COLO829 (cell line): Measurements from ENCODE around the gene GPX7.

Source experiments
- DNase-seq: peaks from one replicate; pipeline ENCODE4 v3.0.0; 2012; ENCODE audit warnings: low spot score

GPX7 gene

GRCh38 chr1:52629325-52629643 is 27.1 kb downstream of the GPX7 start:
- no peak for DNase-seq

GRCh38 chr1:52629667-52630066 is 27.5 kb downstream of the GPX7 start:
- no peak for DNase-seq

DNA sequence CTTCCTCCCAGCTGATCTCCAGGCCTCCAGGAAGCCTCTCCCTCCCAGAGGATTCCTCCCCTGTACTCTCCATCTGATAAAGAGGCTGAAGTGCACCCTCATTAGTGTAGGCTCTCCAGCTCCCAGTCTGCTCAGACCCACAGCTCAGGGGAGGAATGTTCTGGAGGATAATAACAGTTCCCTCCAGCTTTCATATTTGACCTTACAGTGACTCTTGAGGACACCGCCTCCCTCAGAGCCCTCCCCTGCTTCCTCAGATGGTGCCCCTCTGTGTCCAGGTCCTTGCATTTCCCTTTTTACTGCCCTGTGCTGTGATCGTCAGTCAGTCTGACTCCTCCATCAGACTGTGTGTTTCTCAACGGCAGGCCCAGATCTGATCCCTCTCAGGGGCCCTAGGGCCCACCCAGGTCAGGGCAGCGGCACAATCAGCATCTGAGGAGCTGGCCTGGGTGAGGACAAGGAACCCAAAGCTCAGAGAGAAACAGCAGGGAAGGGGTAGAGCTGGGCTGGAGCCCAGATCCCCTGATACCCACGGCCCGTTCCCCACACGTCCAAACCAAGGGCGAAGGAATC is 29.7 kb downstream of the GPX7 start:
- DNase-seq = no peak

DNA sequence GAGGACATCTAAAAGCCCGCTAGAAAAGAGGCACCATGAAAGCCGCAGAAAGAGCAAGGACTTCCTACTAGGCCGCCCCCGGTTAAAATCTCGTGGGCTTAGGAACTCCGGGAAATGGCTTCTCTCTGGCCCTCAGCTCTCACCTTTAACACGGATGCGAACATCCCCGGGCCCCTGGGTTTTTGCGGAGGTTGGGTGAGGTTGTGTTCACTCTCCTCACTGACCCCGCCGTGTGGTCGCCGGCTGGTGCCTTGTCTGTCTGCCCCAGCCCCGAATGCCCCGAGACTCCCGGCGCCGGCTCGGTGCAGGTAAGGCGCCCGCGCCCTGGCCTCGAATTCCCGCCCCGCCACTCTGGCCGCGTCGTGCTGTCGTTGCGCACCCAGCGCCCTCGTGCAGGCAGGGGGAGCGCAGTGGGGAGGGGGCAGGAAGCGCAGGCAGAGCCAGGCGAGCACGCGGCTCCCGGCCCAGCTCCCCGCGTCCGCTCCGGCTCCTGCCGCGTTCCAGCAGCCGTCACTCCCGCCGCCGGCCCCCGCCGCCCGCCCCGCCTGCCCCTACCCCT is 30.6 kb downstream of the GPX7 start, which contains the start of gene SHISAL2A:
Gene SHISAL2A, plus strand, starts transcription at position 437 of the 559 bp plus-strand sequence. CDS start 326 bp downstream, outside the sequence.
- DNase-seq = no peak

DNA sequence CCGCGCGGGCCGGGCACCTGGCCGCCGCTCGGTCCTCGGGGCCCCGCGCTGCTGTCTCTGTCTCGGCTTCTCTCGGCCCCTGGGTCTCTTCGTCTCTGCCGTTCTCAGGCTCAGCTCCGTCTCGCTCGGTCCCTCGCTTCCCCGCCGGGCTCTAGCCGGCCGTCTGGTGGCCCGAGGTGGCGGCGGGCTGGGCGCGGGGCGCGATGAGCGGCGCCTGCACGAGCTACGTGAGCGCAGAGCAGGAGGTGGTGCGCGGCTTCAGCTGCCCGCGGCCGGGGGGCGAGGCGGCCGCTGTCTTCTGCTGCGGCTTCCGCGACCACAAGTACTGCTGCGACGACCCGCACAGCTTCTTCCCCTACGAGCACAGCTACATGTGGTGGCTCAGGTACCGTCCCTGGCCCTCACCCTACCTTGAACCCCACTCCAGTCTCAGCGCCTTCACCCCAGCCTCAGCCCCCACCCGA is 31.2 kb downstream of the GPX7 start:
- DNase-seq = no peak

GRCh38 chr1:52634111-52634510 is 31.9 kb downstream of the GPX7 start:
- DNase-seq = no peak

DNA sequence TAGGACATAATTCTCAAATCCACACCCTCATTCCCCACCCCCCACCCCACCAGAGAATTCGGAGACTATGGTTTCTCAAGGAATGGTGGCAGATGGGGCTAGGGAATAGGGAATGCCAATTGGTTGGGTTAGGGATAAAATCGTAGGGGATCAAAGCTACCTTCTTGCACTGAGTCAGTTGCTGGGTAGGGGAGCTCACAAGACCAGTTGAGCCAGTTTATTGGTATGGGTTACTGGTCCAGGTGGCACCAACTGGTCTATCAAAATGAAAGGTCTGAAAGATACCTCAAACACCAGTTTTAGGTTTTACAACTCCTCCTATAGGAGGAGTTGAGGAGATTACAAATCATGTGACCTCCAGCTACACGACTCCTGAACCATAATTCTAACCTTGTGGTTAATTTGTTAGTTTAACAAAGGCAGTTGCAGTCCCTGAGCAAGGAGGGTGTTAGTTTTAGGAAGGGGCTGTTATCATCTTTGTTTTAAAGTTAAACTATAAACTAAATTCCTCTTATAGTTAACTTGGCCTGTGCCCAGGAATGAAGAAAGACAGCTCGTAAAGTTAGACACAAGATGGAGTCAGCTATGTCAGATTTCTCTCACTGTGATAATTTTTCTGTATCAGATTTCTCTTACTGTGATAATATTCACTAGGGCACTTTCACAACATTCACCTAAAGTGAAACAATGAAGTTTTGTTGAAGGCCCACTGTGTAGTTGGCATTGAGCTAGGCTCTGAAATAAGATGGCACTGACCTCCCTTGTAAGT is 33.3 kb downstream of the GPX7 start:
- no peak for DNase-seq

DNA sequence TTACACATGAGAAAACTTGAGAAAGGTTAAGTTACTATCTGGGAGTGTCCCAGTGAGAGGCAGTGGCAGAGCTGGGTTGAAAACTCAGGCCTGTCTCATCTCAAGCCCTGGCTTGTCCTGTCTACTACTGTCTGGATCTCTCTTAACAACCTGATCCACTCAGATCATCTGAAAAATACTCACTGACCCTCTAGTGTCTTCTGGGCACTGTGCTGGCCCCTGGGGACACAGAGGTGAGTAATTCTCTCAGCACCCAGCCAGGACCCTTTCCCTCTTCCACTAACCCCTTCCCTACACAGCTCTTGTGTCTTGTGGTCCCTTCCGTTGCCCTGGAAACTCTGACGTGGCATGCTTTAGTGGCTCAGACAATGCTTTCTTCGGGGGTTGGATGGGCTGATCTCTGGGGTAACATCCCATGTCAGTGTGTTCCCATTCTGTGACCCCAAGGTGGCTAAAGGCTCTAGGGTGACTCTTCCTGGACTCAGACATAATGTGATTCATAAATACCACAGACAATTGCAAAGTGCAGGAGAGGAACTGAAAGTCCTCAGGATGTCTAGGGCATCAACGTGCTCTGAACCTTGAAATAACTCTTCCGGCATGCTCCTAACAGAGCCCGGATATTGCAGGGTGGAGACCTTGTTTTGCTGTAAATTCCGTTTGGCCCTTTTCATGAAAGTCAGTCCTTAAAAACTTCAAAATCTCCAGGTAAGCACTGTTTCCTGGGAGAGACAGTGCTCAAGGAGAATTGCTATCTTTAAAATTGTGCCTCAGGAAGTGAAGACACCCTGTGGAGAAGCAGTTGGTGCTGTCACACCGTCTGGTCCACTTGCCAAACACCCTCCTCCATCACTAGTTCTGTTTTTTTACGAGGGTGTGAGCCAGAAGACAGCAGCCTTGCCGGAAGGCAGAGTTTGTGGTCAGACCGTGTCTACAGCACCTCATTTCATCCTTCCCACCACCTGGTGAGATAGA is 34.8 kb downstream of the GPX7 start:
- DNase-seq = no peak

DNA sequence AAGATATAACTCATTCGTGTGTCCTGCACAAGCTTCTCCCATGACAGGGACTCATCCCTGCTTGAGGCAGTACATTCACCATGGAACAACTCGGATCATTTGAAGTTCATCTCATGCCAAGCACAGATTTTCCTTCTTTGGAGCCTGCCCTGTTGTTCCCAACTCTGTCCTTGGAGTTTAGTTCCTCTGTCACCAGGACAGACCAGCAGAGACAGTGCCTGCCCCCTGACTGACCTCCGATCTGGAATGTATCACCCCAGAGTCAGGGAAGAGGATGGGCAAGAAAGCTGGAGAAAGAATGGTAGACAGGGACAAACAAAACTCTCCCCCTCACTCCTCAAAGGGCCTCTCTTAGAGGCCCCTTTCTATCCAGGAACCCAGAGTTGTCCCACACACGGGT is 35.8 kb downstream of the GPX7 start:
- no peak for DNase-seq

- DNase-seq = no peak
Observed at GRCh38 chr1:52640697-52641096, 38.5 kb downstream of the GPX7 start.

DNA sequence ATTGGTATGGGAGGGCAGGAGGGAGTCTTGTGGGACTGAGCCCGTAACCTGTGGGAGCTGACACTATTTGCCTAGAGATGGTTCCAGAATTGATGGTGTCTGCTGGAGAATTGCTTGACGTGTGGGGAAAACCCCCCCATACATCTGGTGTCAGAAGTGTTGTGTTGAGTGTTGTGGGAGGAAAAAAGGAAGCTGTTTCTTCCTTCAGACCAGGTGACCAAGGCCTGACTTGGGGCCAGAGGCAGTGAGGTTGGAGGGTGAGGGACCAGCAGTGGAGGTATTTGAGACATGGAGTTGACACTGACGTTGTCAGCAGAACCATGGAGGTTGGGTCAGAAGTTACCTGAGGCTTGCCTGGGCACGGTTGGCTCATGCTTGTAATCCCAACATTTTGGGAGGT is 39.1 kb downstream of the GPX7 start:
- no peak for DNase-seq

- no peak for DNase-seq
Observed at GRCh38 chr1:52645261-52645660, 43.1 kb downstream of the GPX7 start.

- DNase-seq = no peak
Observed at GRCh38 chr1:52651904-52652303, 49.7 kb downstream of the GPX7 start.

DNA sequence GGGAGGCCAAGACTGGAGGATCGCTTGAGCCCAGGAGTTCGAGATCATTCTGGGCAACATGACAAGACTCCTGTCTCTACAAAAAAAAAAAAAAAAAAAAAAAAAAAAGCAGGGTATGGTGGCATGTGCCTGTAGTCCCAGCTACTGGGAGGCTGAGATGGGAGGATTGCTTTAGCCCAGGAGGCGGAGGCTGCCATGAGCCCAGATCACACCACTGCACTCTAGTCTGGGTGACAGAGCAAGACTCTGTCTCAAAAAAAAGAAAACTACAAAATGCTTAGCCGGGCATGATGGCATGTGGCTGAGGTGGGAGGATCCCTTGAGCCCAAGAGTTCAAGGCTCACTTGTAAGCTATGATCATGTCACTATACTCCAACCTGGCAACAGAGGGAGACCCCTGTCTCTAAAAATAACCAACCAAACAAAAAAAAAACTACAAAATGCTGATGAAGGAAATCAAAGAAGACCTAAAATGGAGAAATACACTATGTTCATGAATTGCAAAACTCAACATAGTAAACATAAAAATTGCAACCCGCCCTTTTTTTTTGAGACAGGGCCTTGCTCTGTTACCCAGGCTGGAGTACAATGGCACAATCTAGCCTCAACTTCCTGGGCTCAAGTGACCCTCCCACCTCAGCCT is 51.2 kb downstream of the GPX7 start:
- no peak for DNase-seq

GRCh38 chr1:52654063-52654462 is 51.9 kb downstream of the GPX7 start:
- no peak for DNase-seq

GRCh38 chr1:52657702-52658101 is 55.5 kb downstream of the GPX7 start:
- DNase-seq = no peak
